HFFc6 (cell line): Measurements from ENCODE around the gene TM6SF1. TPM values are rescaled to one million over a fixed set of nuclear protein-coding genes. Genes with fewer than 3 reads are reported as not detected.
A peak's percentile ranks its signal among the peaks of the same experiment; 100 is the strongest.

Experiments used
- DNase-seq: peaks from one replicate; pipeline ENCODE4 v3.0.0-alpha.2; 2018
- H3K27ac Mint-ChIP-seq: 2 replicates; pipeline ENCODE4 v1.8.0; 2020; ENCODE audit warnings: mild to moderate bottlenecking, mixed read lengths
- H3K27me3 Mint-ChIP-seq: 2 replicates; pipeline ENCODE4 v1.8.0; 2021; ENCODE audit warnings: mild to moderate bottlenecking, moderate library complexity, mixed read lengths; ENCODE audit not compliant: insufficient read depth
- H3K36me3 Mint-ChIP-seq: 2 replicates; pipeline ENCODE4 v1.8.0; 2021; ENCODE audit warnings: low read depth, mixed read lengths
- H3K4me1 Mint-ChIP-seq: 2 replicates; pipeline ENCODE4 v1.8.0; 2020; ENCODE audit warnings: low read depth, mixed read lengths
- H3K4me3 Mint-ChIP-seq: 2 replicates; pipeline ENCODE4 v1.8.0; 2020; ENCODE audit warnings: mild to moderate bottlenecking, moderate library complexity, mixed read lengths
- H3K9me3 Mint-ChIP-seq: 2 replicates; pipeline ENCODE4 v1.8.0; 2020; ENCODE audit warnings: mild to moderate bottlenecking, mixed read lengths
- total RNA-seq, 6 experiments: library from RNA; stranded (reverse); fragmentation: NEBNext Ultra II Directional; extraction: Animal tissue kit (Norgen Biotek cat#: 25700); gene quantifications; 2 replicates in 1 of 6; 3 replicates in 5 of 6; pipeline ENCODE4 v1.2.3, GENCODE V29; 2021
- TF ChIP-seq, protein P1 (sequence below): fragments of 200-600 bp; sonication (generic); IDR thresholded peaks from 2 replicates; pipeline ENCODE4 v1.5.0; 2021; ENCODE audit warnings: antibody characterized with exemption, mild to moderate bottlenecking

Gene TM6SF1
- total RNA-seq, 6 experiments from 2014 or later = 0.25 to 0.46 (median 0.42) TPM; not detected in 2

DNA sequence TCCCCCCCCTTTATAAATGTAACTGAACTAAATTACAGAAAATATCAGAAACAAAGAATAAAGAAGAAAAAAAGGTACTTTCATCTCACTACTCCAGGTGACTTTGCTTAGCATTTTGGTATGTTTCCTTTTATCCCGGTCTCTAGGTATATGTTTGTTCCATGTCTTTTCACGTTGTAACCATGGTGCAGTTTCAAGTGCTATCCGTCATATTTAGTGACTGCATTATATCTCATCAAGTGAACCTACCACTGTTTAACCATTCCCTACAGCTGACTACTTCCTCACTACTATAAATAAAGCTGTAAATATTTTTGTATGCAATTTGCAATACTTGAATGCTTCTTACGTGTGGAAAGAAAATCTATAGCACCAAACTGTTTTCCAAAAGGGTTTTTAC, 42.6 kb upstream of the TM6SF1 start:
- Mint-ChIP-seq H3K4me3 (no peak overlapping the region; the same call in 1 of the 2 replicates), H3K27ac (0 out of 2 replicates have a peak overlapping the region, but pooled peaks have one; percentile 11), H3K4me1 (peaks cover 14% of the 10 kb centered on the region), H3K9me3 (peaks cover 6% of the 10 kb centered on the region), H3K27me3 (no peaks in the 10 kb centered on the region; the same call in 1 of the 2 replicates), H3K36me3 (peaks cover 21% of the 10 kb centered on the region)
- no peak for DNase-seq
- TF ChIP-seq, protein P1, sequence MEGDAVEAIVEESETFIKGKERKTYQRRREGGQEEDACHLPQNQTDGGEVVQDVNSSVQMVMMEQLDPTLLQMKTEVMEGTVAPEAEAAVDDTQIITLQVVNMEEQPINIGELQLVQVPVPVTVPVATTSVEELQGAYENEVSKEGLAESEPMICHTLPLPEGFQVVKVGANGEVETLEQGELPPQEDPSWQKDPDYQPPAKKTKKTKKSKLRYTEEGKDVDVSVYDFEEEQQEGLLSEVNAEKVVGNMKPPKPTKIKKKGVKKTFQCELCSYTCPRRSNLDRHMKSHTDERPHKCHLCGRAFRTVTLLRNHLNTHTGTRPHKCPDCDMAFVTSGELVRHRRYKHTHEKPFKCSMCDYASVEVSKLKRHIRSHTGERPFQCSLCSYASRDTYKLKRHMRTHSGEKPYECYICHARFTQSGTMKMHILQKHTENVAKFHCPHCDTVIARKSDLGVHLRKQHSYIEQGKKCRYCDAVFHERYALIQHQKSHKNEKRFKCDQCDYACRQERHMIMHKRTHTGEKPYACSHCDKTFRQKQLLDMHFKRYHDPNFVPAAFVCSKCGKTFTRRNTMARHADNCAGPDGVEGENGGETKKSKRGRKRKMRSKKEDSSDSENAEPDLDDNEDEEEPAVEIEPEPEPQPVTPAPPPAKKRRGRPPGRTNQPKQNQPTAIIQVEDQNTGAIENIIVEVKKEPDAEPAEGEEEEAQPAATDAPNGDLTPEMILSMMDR = no peak

DNA sequence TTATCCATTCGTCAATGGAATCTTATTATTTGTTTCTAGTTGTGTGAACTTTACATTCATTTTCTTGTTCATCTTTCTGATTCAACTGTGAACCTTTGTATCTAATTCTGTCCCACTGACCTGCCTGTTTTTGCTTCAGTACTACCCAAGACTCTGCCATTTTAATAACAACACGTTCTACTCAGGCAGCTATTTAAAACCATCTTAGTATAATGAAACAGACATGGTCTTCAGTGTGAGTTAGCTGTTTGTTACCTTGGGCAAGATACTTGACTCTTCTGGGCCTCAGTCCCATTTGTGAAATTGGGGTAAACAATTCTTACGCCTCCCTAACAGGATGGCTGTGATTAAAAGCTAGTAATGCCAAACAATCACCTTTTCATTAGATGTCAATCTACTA, 42.0 kb upstream of the TM6SF1 start:
- DNase-seq = no peak
- no peak overlapping the region; the same call in 1 of the 2 replicates for H3K4me3 Mint-ChIP-seq
- H3K27me3 Mint-ChIP-seq = no peaks in the 10 kb centered on the region; the same call in 1 of the 2 replicates
- TF ChIP-seq, protein P1 = no peak
- H3K4me1 Mint-ChIP-seq = peaks cover 20% of the 10 kb centered on the region
- H3K9me3 Mint-ChIP-seq = peaks cover 6% of the 10 kb centered on the region
- H3K36me3 Mint-ChIP-seq = peaks cover 21% of the 10 kb centered on the region
- peak overlapping the region; percentile 79 for H3K27ac Mint-ChIP-seq

DNA sequence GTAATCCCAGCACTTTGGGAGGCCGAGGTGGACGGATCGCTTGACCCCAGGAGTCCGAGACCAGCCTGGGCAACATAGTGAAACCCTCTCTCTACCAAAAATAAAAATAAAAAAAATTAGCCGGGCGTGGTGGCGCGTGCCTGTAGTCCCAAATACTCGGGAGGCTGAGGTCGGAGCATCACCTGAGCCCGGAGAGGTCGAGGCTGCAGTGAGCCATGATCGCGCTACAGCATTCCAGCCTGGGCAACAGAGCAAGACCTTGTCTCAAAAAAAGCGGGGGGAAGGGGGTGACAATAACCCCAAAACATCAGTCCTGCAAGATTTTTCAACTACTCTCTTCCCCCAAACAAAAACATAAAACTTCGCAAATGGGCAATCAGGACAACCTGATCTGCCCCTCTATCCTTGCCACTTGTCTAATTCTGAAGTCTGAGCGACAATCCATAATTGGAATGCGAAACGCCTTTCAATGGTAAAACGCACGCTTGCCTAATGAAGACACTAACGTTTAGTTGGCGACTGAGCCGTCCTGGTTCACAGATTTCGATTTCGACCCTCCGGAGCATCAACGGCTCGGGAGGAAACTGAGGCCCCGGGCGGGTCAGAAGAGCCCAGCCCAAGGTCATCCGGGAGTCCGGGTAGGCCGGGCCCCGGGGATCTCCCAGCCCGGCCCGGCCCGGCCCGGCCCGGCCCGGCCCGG, 41.3 kb upstream of the TM6SF1 start:
- Mint-ChIP-seq H3K27me3 (no peaks in the 10 kb centered on the region; the same call in 1 of the 2 replicates), H3K4me1 (peaks cover 27% of the 10 kb centered on the region), H3K27ac (peak overlapping the region; percentile 79), H3K4me3 (no peak overlapping the region; the same call in 1 of the 2 replicates), H3K9me3 (peaks cover 6% of the 10 kb centered on the region), H3K36me3 (peaks cover 21% of the 10 kb centered on the region)
- TF ChIP-seq, protein P1 = no peak
- DNase-seq = no peak

DNA sequence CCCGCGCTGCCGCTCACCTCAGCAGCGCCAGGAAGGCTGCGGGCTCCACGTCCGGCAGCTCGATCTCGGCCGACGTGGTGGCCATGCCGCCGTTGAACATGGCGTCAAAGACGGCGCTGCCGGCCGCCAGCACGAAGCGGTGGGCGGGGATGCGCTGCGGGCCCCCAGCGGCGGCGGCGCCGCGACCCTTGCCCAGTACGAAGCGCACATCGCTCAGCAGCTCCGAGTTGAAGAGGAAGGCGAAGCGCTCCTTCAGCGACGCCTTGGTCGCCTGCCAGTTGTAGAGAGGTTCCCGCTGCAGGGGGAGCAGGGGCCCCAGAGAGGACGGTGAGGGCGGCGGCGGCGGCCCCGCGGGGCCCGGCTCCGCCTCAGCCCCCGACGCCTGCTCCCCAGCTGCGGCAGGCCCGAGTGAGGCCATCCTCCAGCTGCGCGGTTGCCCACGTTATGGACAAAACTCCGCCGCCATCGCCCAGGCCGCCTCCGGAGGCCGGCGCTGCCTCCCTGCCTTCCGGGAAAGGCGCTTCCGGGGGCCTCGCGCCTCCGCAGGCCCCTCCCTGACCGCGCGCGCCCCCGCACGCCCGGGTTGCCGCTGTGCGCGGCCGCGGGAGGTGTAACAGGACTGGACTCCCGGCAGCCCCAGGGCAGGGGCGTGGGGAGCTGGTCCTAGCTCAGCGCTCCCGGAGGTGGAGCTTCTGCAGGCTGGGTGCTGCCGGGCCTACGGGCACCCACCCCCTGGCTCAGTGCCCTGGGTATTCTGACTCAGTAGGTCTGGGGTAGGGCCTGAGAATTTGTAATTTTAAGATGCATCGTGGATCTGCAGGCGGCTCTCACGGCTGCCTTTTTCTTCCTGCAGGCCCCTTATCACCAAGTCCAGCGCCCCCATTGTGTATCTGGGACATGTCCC, 40.5 kb upstream of the TM6SF1 start, which contains the start of gene BTBD1:
TSS of gene BTBD1 (minus strand) at position 519 of the 904 bp plus-strand sequence. CDS start at position 418, 101 bp downstream.
- peaks cover 6% of the 10 kb centered on the region for H3K9me3 Mint-ChIP-seq
- TF ChIP-seq, protein P1 = peak; percentile 59
- peak within 1 kb of the TSS; percentile 85 for H3K27ac Mint-ChIP-seq
- H3K27me3 Mint-ChIP-seq = no peaks in the 10 kb centered on the region; the same call in 1 of the 2 replicates
- H3K4me1 Mint-ChIP-seq = peaks cover 28% of the 10 kb centered on the region
- peak within 1 kb of the TSS; percentile 68 for H3K4me3 Mint-ChIP-seq
- H3K36me3 Mint-ChIP-seq = peaks cover 21% of the 10 kb centered on the region
- DNase-seq = peak; percentile 95

DNA sequence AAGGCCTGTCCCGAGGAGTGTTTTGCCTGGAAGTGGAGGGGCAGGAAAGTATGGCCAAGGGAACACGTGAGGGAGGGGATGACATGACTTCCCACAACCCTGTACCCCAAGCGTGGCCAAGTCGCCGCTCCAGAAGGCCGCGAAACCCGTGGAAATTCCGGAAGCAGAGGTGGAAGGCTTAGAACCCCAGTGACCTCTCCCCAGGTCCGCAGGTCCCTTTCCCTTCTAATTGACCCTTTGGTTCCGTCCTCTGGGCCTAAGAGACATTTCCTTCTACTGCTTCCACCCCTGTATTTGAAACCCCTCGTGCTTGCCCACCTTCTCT, 39.8 kb upstream of the TM6SF1 start:
- peak overlapping the region; percentile 68 for H3K4me3 Mint-ChIP-seq
- TF ChIP-seq, protein P1 = no peak
- H3K27me3 Mint-ChIP-seq = no peaks in the 10 kb centered on the region; the same call in 1 of the 2 replicates
- H3K36me3 Mint-ChIP-seq = peaks cover 26% of the 10 kb centered on the region
- H3K9me3 Mint-ChIP-seq = peaks cover 10% of the 10 kb centered on the region
- peaks cover 28% of the 10 kb centered on the region for H3K4me1 Mint-ChIP-seq
- H3K27ac Mint-ChIP-seq = peak overlapping the region; percentile 85
- no peak for DNase-seq
